Upper lobe of left lung (tissue), 6 donors: ENCODE results near the gene BSX. TPM values are rescaled to one million over a fixed set of nuclear protein-coding genes. Genes with fewer than 3 reads are reported as not detected.

Source experiments
- ATAC-seq, 2 donors: fragments of 200-7000 bp; cut with Tn5 transposase; one replicate each; pipeline ENCODE4 v1.9.1; 2022; ENCODE audit warnings: mild to moderate bottlenecking in 2 of 2, moderate library complexity in 2 of 2; ENCODE audit not compliant: low FRiP score in 2 of 2
- DNase-seq, 2 donors: peaks; one replicate each; pipeline ENCODE4 v3.0.0-alpha.2; 2019 to 2020
- H3K27ac ChIP-seq, 4 donors: fragments of 200-600 bp; sonication (generic); one replicate each; pipeline ENCODE4 v1.5.1; 2016 to 2019
- H3K27me3 ChIP-seq, 4 donors: fragments of 200-600 bp; sonication (generic); one replicate each; pipeline ENCODE4 v1.5.1; 2017 to 2019
- H3K36me3 ChIP-seq, 4 donors: fragments of 200-600 bp; sonication (generic); one replicate each; pipeline ENCODE4 v1.5.1; 2016 to 2019
- H3K4me1 ChIP-seq, 4 donors: fragments of 200-600 bp; sonication (generic); one replicate each; pipeline ENCODE4 v1.5.1; 2018 to 2019
- H3K4me3 ChIP-seq, 4 donors: fragments of 200-600 bp; sonication (generic); one replicate each; pipeline ENCODE4 v1.5.1; 2017 to 2019; ENCODE audit warnings: mild to moderate bottlenecking in 2 of 4, moderate library complexity in 1 of 4
- H3K9me3 ChIP-seq, 4 donors: fragments of 200-600 bp; sonication (generic); one replicate each; pipeline ENCODE4 v1.5.1; 2018 to 2019
- CTCF ChIP-seq, 6 experiments: fragments of 450-650 bp in 4 of 6; fragments of 200-600 bp in 2 of 6; sonication (generic) in 2 of 6; IDR thresholded peaks; one replicate each; pipeline ENCODE4 v1.5.1; 2016 to 2019; ENCODE audit warnings: antibody characterized with exemption in 6 of 6
- EP300 ChIP-seq, 4 donors: sonication (generic); formaldehyde crosslinking; IDR thresholded peaks; one replicate each; pipeline ENCODE4 v1.5.1; 2017; ENCODE audit warnings: antibody characterized with exemption in 4 of 4, control low read depth in 2 of 4
- POLR2A ChIP-seq, 4 donors: fragments of 450-650 bp; IDR thresholded peaks; one replicate each; pipeline ENCODE4 v1.5.1; 2016 to 2017; ENCODE audit warnings: antibody characterized with exemption in 4 of 4, mild to moderate bottlenecking in 2 of 4
- POLR2AphosphoS5 ChIP-seq, 2 donors: sonication (generic); formaldehyde crosslinking; IDR thresholded peaks; one replicate each; pipeline ENCODE4 v1.5.1; 2017; ENCODE audit warnings: antibody characterized with exemption in 2 of 2
- WGBS, 2 donors: methylation state at CpG; one replicate each; pipeline ENCODE4 v1.1.5; 2017 to 2018; 5-methylcytosine and 5-hydroxymethylcytosine counted together
- total RNA-seq, 6 donors: library from RNA; depleted of rRNA in 4 of 6; stranded (reverse); fragments of >200 nt in 4 of 6; gene quantifications; one replicate each; pipeline versions ENCODE4 v1.1.0 to v1.2.1, GENCODE V29; 2016 to 2021
- donor health status: DM: no; HTN: no; CAD: no; lungs with moderate emphysema.
- donor health status: DM: no; HTN: yes; CAD: no; lungs with severe emphysema.

BSX gene
- total RNA-seq, 6 donors from 2014 or later = not detected

- no peak for ATAC-seq
- 91 to 93% methylated on average over 4 of the region's 4 CpGs for WGBS, 2 donors
- TF ChIP-seq CTCF (IDR thresholded peaks at IDR 0.05) (no peak), POLR2AphosphoS5 (IDR thresholded peaks at IDR 0.05) (no peak), POLR2A (IDR thresholded peaks at IDR 0.05) (no peak), EP300 (IDR thresholded peaks at IDR 0.05) (no peak)
- no peaks in the 10 kb centered on the region for H3K27me3 ChIP-seq
- no peaks in the 10 kb centered on the region for H3K9me3 ChIP-seq
- peaks cover 0 to 2% (median 0%) of the 10 kb centered on the region in 4 donors for H3K36me3 ChIP-seq
- no peak overlapping the region for H3K27ac ChIP-seq
- no peak for DNase-seq
- no peaks in the 10 kb centered on the region for H3K4me1 ChIP-seq
- H3K4me3 ChIP-seq = no peak overlapping the region
These were observed 27.2 kb downstream of the BSX start for GRCh38 chr11:122954455-122954854.

DNA sequence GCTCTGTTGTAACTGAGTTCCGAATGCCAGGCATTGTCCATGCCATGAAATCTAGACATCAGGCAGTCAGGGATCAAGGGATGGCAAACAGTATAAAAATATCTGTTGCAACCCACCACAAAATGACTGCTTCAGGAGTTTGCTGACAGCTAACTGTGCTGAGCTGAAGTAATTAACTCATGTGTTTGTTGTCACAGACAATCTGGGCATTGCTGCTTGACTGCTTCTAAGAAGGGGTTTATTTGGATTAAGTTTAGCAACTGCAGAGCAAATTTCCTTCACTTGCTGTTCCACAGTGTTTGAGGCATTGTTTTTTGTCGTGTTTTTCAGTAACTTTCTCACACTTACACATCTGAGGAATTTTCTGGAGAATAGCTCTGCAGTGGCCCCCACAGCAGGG is 30.4 kb downstream of the BSX start:
- DNase-seq (no peak), ATAC-seq (no peak)
- H3K4me3 ChIP-seq = no peak overlapping the region
- no peaks in the 10 kb centered on the region for H3K4me1 ChIP-seq
- peaks cover 0 to 14% (median 2%) of the 10 kb centered on the region in 4 donors for H3K36me3 ChIP-seq
- H3K27me3 ChIP-seq = no peaks in the 10 kb centered on the region
- H3K9me3 ChIP-seq = no peaks in the 10 kb centered on the region
- no peak overlapping the region for H3K27ac ChIP-seq
- 55 to 90% methylated on average over 2 of the region's 2 CpGs for WGBS, 2 donors
- TF ChIP-seq CTCF (IDR thresholded peaks at IDR 0.05) (no peak), POLR2A (IDR thresholded peaks at IDR 0.05) (no peak), EP300 (IDR thresholded peaks at IDR 0.05) (no peak), POLR2AphosphoS5 (IDR thresholded peaks at IDR 0.05) (no peak)

- WGBS, 2 donors = 92 to 100% methylated on average over 2 of the region's 2 CpGs
- ATAC-seq = no peak
- Histone ChIP-seq H3K4me3 (no peak overlapping the region), H3K27me3 (no peaks in the 10 kb centered on the region), H3K36me3 (no peaks in the 10 kb centered on the region), H3K27ac (no peak overlapping the region), H3K9me3 (no peaks in the 10 kb centered on the region), H3K4me1 (no peaks in the 10 kb centered on the region)
- TF ChIP-seq POLR2A (IDR thresholded peaks at IDR 0.05) (no peak), CTCF (IDR thresholded peaks at IDR 0.05) (no peak), POLR2AphosphoS5 (IDR thresholded peaks at IDR 0.05) (no peak), EP300 (IDR thresholded peaks at IDR 0.05) (no peak)
- no peak for DNase-seq
These were observed 43.1 kb downstream of the BSX start for GRCh38 chr11:122938557-122938956.

- H3K27me3 ChIP-seq = no peaks in the 10 kb centered on the region
- 89 to 91% methylated on average over 3 of the region's 3 CpGs for WGBS, 2 donors
- no peaks in the 10 kb centered on the region for H3K9me3 ChIP-seq
- no peak for TF ChIP-seq POLR2A (IDR thresholded peaks at IDR 0.05)
- no peak overlapping the region for H3K27ac ChIP-seq
- ATAC-seq (no peak), DNase-seq (no peak)
- H3K4me3 ChIP-seq = no peak overlapping the region
- H3K36me3 ChIP-seq = no peaks in the 10 kb centered on the region
- H3K4me1 ChIP-seq = no peaks in the 10 kb centered on the region
These were observed 43.7 kb downstream of the BSX start for GRCh38 chr11:122937983-122938382.

- H3K27ac ChIP-seq = no peak overlapping the region
- DNase-seq (no peak), ATAC-seq (no peak)
- H3K27me3 ChIP-seq = no peaks in the 10 kb centered on the region
- no peaks in the 10 kb centered on the region for H3K9me3 ChIP-seq
- TF ChIP-seq CTCF (IDR thresholded peaks at IDR 0.05) (no peak), EP300 (IDR thresholded peaks at IDR 0.05) (no peak), POLR2A (IDR thresholded peaks at IDR 0.05) (no peak), POLR2AphosphoS5 (IDR thresholded peaks at IDR 0.05) (no peak)
- H3K4me1 ChIP-seq = no peaks in the 10 kb centered on the region
- H3K4me3 ChIP-seq = no peak overlapping the region
- H3K36me3 ChIP-seq = no peaks in the 10 kb centered on the region
- 52 to 56% methylated on average over 2 of the region's 2 CpGs for WGBS, 2 donors
These were observed 48.2 kb downstream of the BSX start for GRCh38 chr11:122933416-122933815.
